Pancreas (tissue), 10 donors: Measurements from ENCODE around the gene DIAPH1. TPM values are rescaled to one million over a fixed set of nuclear protein-coding genes. Genes with fewer than 3 reads are reported as not detected.

Experiments used
- ATAC-seq, 4 donors: fragments of 200-7000 bp; cut with Tn5 transposase; one replicate each; pipeline versions ENCODE4 v1.8.0 to v1.9.1; 2020; ENCODE audit warnings: mild to moderate bottlenecking in 4 of 4, moderate library complexity in 4 of 4
- DNase-seq, 6 donors: peaks; one replicate each; pipeline ENCODE4 v3.0.0-alpha.2; 2020
- FAIRE-seq: peaks from 2 replicates; lab custom pipeline; 2012; peaks lifted over from hg19 to GRCh38; lab: Jason Lieb, UNC
- H3K27ac ChIP-seq, 4 donors: fragments of 200-600 bp; sonication (generic); 1 replicate in 3 of 4; 2 replicates in 1 of 4; pipeline versions ENCODE4 v1.5.0 to v1.8.0; 2020
- H3K27me3 ChIP-seq, 4 donors: fragments of 200-600 bp; one replicate each; pipeline ENCODE4 v1.8.0; 2021
- H3K36me3 ChIP-seq, 3 donors: fragments of 200-600 bp; sonication (generic) in 1 of 3; one replicate each; pipeline versions ENCODE4 v1.5.0 to v1.8.0; 2020 to 2021
- H3K4me1 ChIP-seq, 3 donors: fragments of 200-600 bp; one replicate each; pipeline ENCODE4 v1.8.0; 2021
- H3K4me3 ChIP-seq, 4 donors: fragments of 200-600 bp; sonication (generic) in 2 of 4; one replicate each; pipeline versions ENCODE4 v1.5.0 to v1.8.0; 2020 to 2021
- H3K9me3 ChIP-seq, 4 donors: fragments of 200-600 bp; one replicate each; pipeline ENCODE4 v1.8.0; 2021
- CTCF ChIP-seq, 4 donors: fragments of 200-600 bp; sonication (generic) in 3 of 4; IDR thresholded peaks; one replicate each; pipeline versions ENCODE4 v1.5.0 to v1.8.0; 2021; ENCODE audit warnings: antibody characterized with exemption in 4 of 4
- WGBS, 2 donors: extraction: QIAGEN DNeasy Blood & Tissue Kit; methylation state at CpG; one replicate each; pipeline ENCODE4 v1.1.7; 2013; 5-methylcytosine and 5-hydroxymethylcytosine counted together
- intact Hi-C, 3 donors: fragments of 100-400 bp; cut with DNase I; formaldehyde crosslinking; loops; one replicate each; pipeline versions ENCODE4 v1.11.1 to v1.14.2; 2022
- polyA plus RNA-seq, 2 donors: library from polyadenylated mRNA; stranded (reverse); fragments of 200-250 nt; gene quantifications; one replicate each; pipeline ENCODE4 v1.2.3, GENCODE V29; 2013
- total RNA-seq, 6 donors: library from RNA; stranded (reverse); fragmentation: NEBNext Ultra II Directional in 4 of 6; extraction: Animal tissue kit (Norgen Biotek cat#: 25700) in 4 of 6; gene quantifications; one replicate each; pipeline versions ENCODE4 v1.2.1 to v1.2.4, GENCODE V29; 2021 to 2023
- donor health status: healthy with polysubstance abuse.
- donor health status: DM: no; HTN: no; CAD: no; lungs with moderate emphysema.
- donor health status: DM: no; HTN: no; CAD: no.
- donor health status: control.
- donor health status: control.
- donor health status: Bipolar disorder and iron deficiency.
- donor health status: DM: yes; HTN: yes; CAD: no.
- donor health status: DM: no; HTN: no; CAD: no.
- donor health status: DM: no; HTN: no; CAD: no.
- donor health status: DM: yes; HTN: yes; CAD: no.

DIAPH1 gene
- total RNA-seq (10 to 100 TPM; 41.1 to 72.7 (median 61.0) TPM), polyA plus RNA-seq (10 to 100 TPM; 28.9 to 41.2 TPM)

GRCh38 chr5:141618804-141619554 is at the start of gene DIAPH1:
Gene DIAPH1, minus strand, starts transcription at chr5:141619000. Its CDS starts 86 bp downstream, at chr5:141618914.
- Histone ChIP-seq H3K27me3 (no peaks in the 10 kb centered on the region), H3K4me1 (peaks cover 10 to 27% (median 12%) of the 10 kb centered on the region in 3 donors), H3K4me3 (peak within 1 kb of the TSS; percentile 62 to 99 (median 86)), H3K9me3 (no peaks in the 10 kb centered on the region), H3K36me3 (peaks cover 0 to 28% (median 7%) of the 10 kb centered on the region in 3 donors), H3K27ac (peak within 1 kb of the TSS; percentile 93 to 99 (median 98))
- intact Hi-C loops, result no loop called here
- FAIRE-seq, result no peak
- peak; percentile 91 to 96 (median 94) for ATAC-seq
- DNase-seq, result peak; percentile 98 to 99 (median 98)
- peak; percentile 94 to 99 (median 98) for TF ChIP-seq CTCF (IDR thresholded peaks at IDR 0.05)
- WGBS, 2 donors, result 1% methylated on average over 42 to 70 of the region's 70 CpGs

- H3K4me3 ChIP-seq, result no peak overlapping the region
- no peaks in the 10 kb centered on the region for H3K36me3 ChIP-seq
- intact Hi-C loops, result no loop called here
- ATAC-seq, result no peak
- 91 to 94% methylated on average over 18 of the region's 18 CpGs for WGBS, 2 donors
- FAIRE-seq, result no peak
- peaks cover 0 to 4% (median 0%) of the 10 kb centered on the region in 3 donors for H3K4me1 ChIP-seq
- no peaks in the 10 kb centered on the region for H3K27me3 ChIP-seq
- no peak for TF ChIP-seq CTCF (IDR thresholded peaks at IDR 0.05)
- H3K27ac ChIP-seq, result no peak overlapping the region
- DNase-seq, result no peak
- no peaks in the 10 kb centered on the region for H3K9me3 ChIP-seq
Observed at GRCh38 chr5:141665995-141666940, 47.5 kb upstream of the DIAPH1 start.

GRCh38 chr5:141664733-141665461 is 46.1 kb upstream of the DIAPH1 start:
- H3K4me1 ChIP-seq, result peaks cover 0 to 4% (median 0%) of the 10 kb centered on the region in 3 donors
- H3K27ac ChIP-seq, result no peak overlapping the region
- peak; percentile 79 to 91 (median 90) for DNase-seq
- H3K9me3 ChIP-seq, result no peaks in the 10 kb centered on the region
- ATAC-seq, result peak; percentile 94 to 100 (median 97)
- H3K36me3 ChIP-seq, result no peaks in the 10 kb centered on the region
- no peak for FAIRE-seq
- TF ChIP-seq CTCF (IDR thresholded peaks at IDR 0.05), result peak; percentile 82 to 95 (median 94)
- intact Hi-C loops, result no loop called here
- 17 to 23% methylated on average over 13 of the region's 13 CpGs for WGBS, 2 donors
- no peaks in the 10 kb centered on the region for H3K27me3 ChIP-seq
- no peak overlapping the region for H3K4me3 ChIP-seq

GRCh38 chr5:141663506-141663905 is 44.7 kb upstream of the DIAPH1 start:
- TF ChIP-seq CTCF (IDR thresholded peaks at IDR 0.05), result no peak
- 77 to 84% methylated on average over 8 of the region's 8 CpGs for WGBS, 2 donors
- ATAC-seq (no peak), FAIRE-seq (no peak), DNase-seq (no peak)
- intact Hi-C loops, result no loop called here
- H3K4me3 ChIP-seq, result no peak overlapping the region
- no peaks in the 10 kb centered on the region for H3K27me3 ChIP-seq
- peaks cover 0 to 4% (median 0%) of the 10 kb centered on the region in 3 donors for H3K4me1 ChIP-seq
- no peak overlapping the region for H3K27ac ChIP-seq
- H3K9me3 ChIP-seq, result no peaks in the 10 kb centered on the region
- no peaks in the 10 kb centered on the region for H3K36me3 ChIP-seq
